Mesendoderm (in vitro differentiated cells): ENCODE measurements around the gene UBTD1.

ENCODE experiments used
- DNase-seq: peaks from one replicate; pipeline ENCODE4 v3.0.0; 2013
- H2AK5ac ChIP-seq: 2 replicates; pipeline ENCODE4 v1.6.1; 2013; ENCODE audit warnings: low read length, inconsistent platforms
- H2BK120ac ChIP-seq: 2 replicates; pipeline ENCODE4 v1.6.1; 2013; ENCODE audit warnings: low read depth, mild to moderate bottlenecking, low read length, moderate library complexity, mixed read lengths
- H2BK15ac ChIP-seq: replicated peaks from 2 replicates; pipeline ENCODE4 v1.6.1; 2013; ENCODE audit warnings: low read depth, mild to moderate bottlenecking, moderate library complexity
- H2BK5ac ChIP-seq: 2 replicates; pipeline ENCODE4 v1.6.1; 2013; ENCODE audit warnings: low read length, inconsistent platforms
- H3K18ac ChIP-seq: 2 replicates; pipeline ENCODE4 v1.6.1; 2013; ENCODE audit warnings: mild to moderate bottlenecking, low read length, mixed read lengths
- H3K23ac ChIP-seq: one replicate; pipeline ENCODE4 v1.6.1; 2013; ENCODE audit warnings: low read length
- H3K27ac ChIP-seq: 2 replicates; pipeline ENCODE4 v1.5.1; 2013; ENCODE audit warnings: low read depth, mild to moderate bottlenecking, inconsistent platforms, low read length, moderate library complexity
- H3K27me3 ChIP-seq: 2 replicates; pipeline ENCODE4 v1.6.1; 2013; ENCODE audit warnings: low read length, control low read depth, mild to moderate bottlenecking, inconsistent platforms; ENCODE audit not compliant: insufficient read depth, poor library complexity
- H3K36me3 ChIP-seq: 2 replicates; pipeline ENCODE4 v1.6.1; 2013; ENCODE audit warnings: low read length, inconsistent platforms; ENCODE audit not compliant: control insufficient read depth, insufficient read depth
- H3K4ac ChIP-seq: one replicate; pipeline ENCODE4 v1.6.1; 2013; ENCODE audit warnings: low read depth, mild to moderate bottlenecking, low read length, moderate library complexity
- H3K4me1 ChIP-seq: 2 replicates; pipeline ENCODE4 v1.6.1; 2013; ENCODE audit warnings: low read depth, low read length, inconsistent platforms; ENCODE audit not compliant: control insufficient read depth
- H3K4me2 ChIP-seq: 2 replicates; pipeline ENCODE4 v1.6.1; 2013; ENCODE audit warnings: low read length
- H3K4me3 ChIP-seq: 2 replicates; pipeline ENCODE4 v1.5.1; 2013; ENCODE audit warnings: mild to moderate bottlenecking, low read length
- H3K56ac ChIP-seq: one replicate; pipeline ENCODE4 v1.6.1; 2013; ENCODE audit warnings: low read length
- H3K79me1 ChIP-seq: 2 replicates; pipeline ENCODE4 v1.6.1; 2013; ENCODE audit warnings: low read length, inconsistent platforms
- H3K79me2 ChIP-seq: 2 replicates; pipeline ENCODE4 v1.6.1; 2013; ENCODE audit warnings: mild to moderate bottlenecking, low read length; ENCODE audit not compliant: control insufficient read depth, insufficient read depth
- H3K9ac ChIP-seq: 2 replicates; pipeline ENCODE4 v1.6.1; 2013; ENCODE audit warnings: low read length, inconsistent platforms
- H4K5ac ChIP-seq: one replicate; pipeline ENCODE4 v1.6.1; 2013; ENCODE audit warnings: low read length
- H4K8ac ChIP-seq: one replicate; pipeline ENCODE4 v1.6.1; 2013; ENCODE audit warnings: low read depth, mild to moderate bottlenecking, control low read depth, low read length, moderate library complexity
- WGBS: extraction: QIAGEN DNeasy Blood & Tissue Kit; methylation state at CpG from one replicate; pipeline ENCODE4 v1.1.7; 2013; ENCODE audit warnings: low lambda C conversion rate, missing lambda C conversion rate; ENCODE audit not compliant: insufficient coverage; ENCODE audit errors: extremely low coverage; 5-methylcytosine and 5-hydroxymethylcytosine counted together

UBTD1 gene

DNA sequence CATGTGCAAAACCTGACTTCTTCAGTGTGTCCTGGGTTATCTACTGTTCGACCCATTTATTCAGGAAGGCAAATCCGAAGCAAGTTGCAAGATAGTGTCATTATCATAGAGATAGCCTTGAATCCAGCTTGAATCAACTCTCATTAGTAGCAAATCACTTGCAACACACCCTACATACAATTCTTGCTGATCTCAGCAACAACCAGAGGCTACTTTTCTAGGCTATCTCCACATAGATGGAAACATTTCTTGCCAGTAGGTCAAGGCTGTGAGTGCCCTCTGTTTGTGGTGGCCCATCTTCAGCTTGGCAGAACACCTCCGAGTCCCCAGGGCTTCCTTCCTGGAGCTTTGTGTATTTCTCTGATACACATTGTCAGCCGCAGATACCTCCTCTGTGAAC, 12.0 kb downstream of the UBTD1 start:
- Histone ChIP-seq H3K27ac (no peak overlapping the region), H2AK5ac (no peak overlapping the region), H4K5ac (no peak overlapping the region), H2BK120ac (no peak overlapping the region), H3K27me3 (no peaks in the 10 kb centered on the region), H3K4me2 (no peak overlapping the region), H3K18ac (no peak overlapping the region), H3K23ac (no peak overlapping the region), H2BK15ac (no peak overlapping the region), H3K79me2 (peaks cover 2% of the 10 kb centered on the region), H3K4ac (no peak overlapping the region), H3K9ac (no peak overlapping the region), H3K36me3 (no peaks in the 10 kb centered on the region), H3K4me1 (peaks cover 2% of the 10 kb centered on the region), H3K56ac (no peak overlapping the region), H2BK5ac (no peak overlapping the region), H3K4me3 (no peak overlapping the region), H3K79me1 (peaks cover 14% of the 10 kb centered on the region), H4K8ac (no peak overlapping the region)
- DNase-seq: no peak
- WGBS: no CpG with 5 or more reads among the region's 4 CpGs

DNA sequence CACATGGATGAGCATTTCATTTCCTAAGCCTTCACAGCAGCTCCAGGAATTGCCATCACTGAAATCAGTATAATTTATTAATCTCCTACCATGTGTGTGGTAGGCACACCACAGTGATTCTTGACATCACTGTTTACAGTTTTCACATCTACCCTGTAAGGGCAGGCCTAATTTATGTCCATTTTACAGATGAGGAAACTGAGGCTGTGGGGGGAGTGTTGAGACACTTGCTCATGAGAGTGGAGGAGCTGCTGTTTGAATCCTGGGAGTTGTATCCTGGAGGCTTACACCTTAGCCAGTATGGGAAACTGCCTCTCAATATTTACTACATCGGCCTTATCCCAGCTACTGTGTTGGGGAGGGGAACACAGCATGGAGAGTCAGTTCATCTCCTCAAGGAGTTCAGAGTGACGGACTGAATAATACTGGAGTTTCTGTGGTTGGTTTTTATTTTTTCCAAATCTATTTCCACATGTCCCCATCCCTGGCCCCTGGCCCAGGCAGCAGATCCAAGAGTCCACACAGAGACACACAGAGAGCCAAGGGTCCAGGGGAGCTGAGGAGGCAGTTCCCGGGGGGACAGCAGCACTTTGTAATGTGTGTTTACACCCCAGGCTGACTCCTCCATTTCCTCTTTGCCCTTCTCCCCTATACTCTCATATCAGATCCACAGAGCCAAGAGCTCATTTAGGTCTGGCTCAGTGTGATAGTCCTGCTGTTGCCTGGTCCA, 13.2 kb downstream of the UBTD1 start:
- H3K23ac ChIP-seq: no peak overlapping the region
- peaks cover 2% of the 10 kb centered on the region for H3K4me1 ChIP-seq
- no peak overlapping the region for H3K27ac ChIP-seq
- no peaks in the 10 kb centered on the region for H3K36me3 ChIP-seq
- H3K56ac ChIP-seq: no peak overlapping the region
- DNase-seq: no peak
- no peak overlapping the region for H3K4ac ChIP-seq
- H4K5ac ChIP-seq: no peak overlapping the region
- H4K8ac ChIP-seq: no peak overlapping the region
- H2BK5ac ChIP-seq: no peak overlapping the region
- H3K18ac ChIP-seq: no peak overlapping the region
- H3K79me1 ChIP-seq: peaks cover 12% of the 10 kb centered on the region
- no peak overlapping the region for H3K4me2 ChIP-seq
- H2BK120ac ChIP-seq: no peak overlapping the region
- no peak overlapping the region for H3K4me3 ChIP-seq
- H3K27me3 ChIP-seq: no peaks in the 10 kb centered on the region
- no peak overlapping the region for H2AK5ac ChIP-seq
- H3K79me2 ChIP-seq: peaks cover 2% of the 10 kb centered on the region
- H2BK15ac ChIP-seq: no peak overlapping the region
- no CpG with 5 or more reads among the region's 3 CpGs for WGBS
- H3K9ac ChIP-seq: no peak overlapping the region

- Histone ChIP-seq H2BK5ac (no peak overlapping the region), H3K79me1 (peaks cover 12% of the 10 kb centered on the region), H2BK15ac (no peak overlapping the region), H3K27ac (no peak overlapping the region), H3K4me2 (no peak overlapping the region), H3K36me3 (no peaks in the 10 kb centered on the region), H2BK120ac (no peak overlapping the region), H4K5ac (no peak overlapping the region), H3K4me1 (peaks cover under 1% of the 10 kb centered on the region), H4K8ac (no peak overlapping the region), H3K9ac (no peak overlapping the region), H3K56ac (no peak overlapping the region), H3K4ac (no peak overlapping the region), H3K27me3 (no peaks in the 10 kb centered on the region), H3K4me3 (no peak overlapping the region), H3K23ac (no peak overlapping the region), H3K18ac (no peak overlapping the region), H2AK5ac (no peak overlapping the region), H3K79me2 (peaks cover 2% of the 10 kb centered on the region)
- WGBS: no CpG with 5 or more reads among the region's 1 CpG
- no peak for DNase-seq
Observed at GRCh38 chr10:97512993-97513392, 14.3 kb downstream of the UBTD1 start.

- H4K8ac ChIP-seq: no peak overlapping the region
- H3K36me3 ChIP-seq: no peaks in the 10 kb centered on the region
- no peak overlapping the region for H3K4me3 ChIP-seq
- no peak overlapping the region for H3K18ac ChIP-seq
- no peak overlapping the region for H2BK15ac ChIP-seq
- H3K27me3 ChIP-seq: no peaks in the 10 kb centered on the region
- no peak overlapping the region for H3K27ac ChIP-seq
- H3K79me1 ChIP-seq: peaks cover 11% of the 10 kb centered on the region
- H3K9ac ChIP-seq: no peak overlapping the region
- no peak overlapping the region for H3K4ac ChIP-seq
- H2BK120ac ChIP-seq: no peak overlapping the region
- H3K4me1 ChIP-seq: peaks cover 4% of the 10 kb centered on the region
- no peak overlapping the region for H2BK5ac ChIP-seq
- H3K23ac ChIP-seq: no peak overlapping the region
- H2AK5ac ChIP-seq: no peak overlapping the region
- no peak overlapping the region for H3K4me2 ChIP-seq
- peaks cover 2% of the 10 kb centered on the region for H3K79me2 ChIP-seq
- no peak for DNase-seq
- no peak overlapping the region for H3K56ac ChIP-seq
- H4K5ac ChIP-seq: no peak overlapping the region
- no CpG with 5 or more reads among the region's 10 CpGs for WGBS
Observed at GRCh38 chr10:97514344-97514743, 15.6 kb downstream of the UBTD1 start.

GRCh38 chr10:97515271-97515978, 16.7 kb downstream of the UBTD1 start:
- no peaks in the 10 kb centered on the region for H3K27me3 ChIP-seq
- no peak overlapping the region for H4K5ac ChIP-seq
- WGBS: no CpG with 5 or more reads among the region's 10 CpGs
- no peak overlapping the region for H2BK120ac ChIP-seq
- no peak overlapping the region for H3K9ac ChIP-seq
- peaks cover 4% of the 10 kb centered on the region for H3K4me1 ChIP-seq
- H3K56ac ChIP-seq: no peak overlapping the region
- no peak overlapping the region for H3K27ac ChIP-seq
- no peak overlapping the region for H2BK15ac ChIP-seq
- no peaks in the 10 kb centered on the region for H3K36me3 ChIP-seq
- H2AK5ac ChIP-seq: no peak overlapping the region
- H3K18ac ChIP-seq: no peak overlapping the region
- H3K79me2 ChIP-seq: peaks cover 2% of the 10 kb centered on the region
- H3K23ac ChIP-seq: no peak overlapping the region
- DNase-seq: no peak
- H3K4me3 ChIP-seq: no peak overlapping the region
- no peak overlapping the region for H3K4ac ChIP-seq
- H2BK5ac ChIP-seq: no peak overlapping the region
- no peak overlapping the region for H4K8ac ChIP-seq
- peaks cover 16% of the 10 kb centered on the region for H3K79me1 ChIP-seq
- no peak overlapping the region for H3K4me2 ChIP-seq
